GM12878 (cell line): Measurements from ENCODE around the gene APOA5. TPM values are rescaled to one million over a fixed set of nuclear protein-coding genes. Genes with fewer than 3 reads are reported as not detected.

Source experiments
- ATAC-seq: fragments of 200-7000 bp; cut with Tn5 transposase; 3 replicates; pipeline ENCODE4 v1.9.1; 2020; ENCODE audit warnings: mild to moderate bottlenecking, moderate library complexity
- BruUV-seq: library from RNA; stranded (reverse); fragments of 400-500 nt; replicated peaks from 2 replicates; lab custom pipeline; 2021; lab: Mats Ljungman, UMichigan
- CTCF ChIA-PET: fragments of 300-600 bp; sonication (Branson Sonifier 250); formaldehyde crosslinking; extraction: SDS; loops from one replicate; lab custom pipeline; 2021; ENCODE audit warnings: inconsistent platforms; lab: Yijun Ruan, JAX
- POLR2A ChIA-PET: fragments of 350-600 bp; formaldehyde crosslinking; extraction: SDS; loops from one replicate; lab custom pipeline; 2021; ENCODE audit warnings: inconsistent platforms; lab: Charles Lee
- RAD21 ChIA-PET: fragments of 300-600 bp; sonication (Branson Sonifier 250); formaldehyde crosslinking; loops from one replicate; lab custom pipeline; 2023; ENCODE audit warnings: antibody characterized with exemption; ENCODE audit not compliant: unreplicated experiment; lab: Charles Lee
- SMC1A ChIA-PET: fragments of 300-600 bp; sonication (Branson Sonifier 250); formaldehyde crosslinking; loops from one replicate; lab custom pipeline; 2023; ENCODE audit not compliant: unreplicated experiment, uncharacterized antibody; lab: Charles Lee
- DNase-seq: peaks from one replicate; pipeline ENCODE4 v3.0.0-alpha.2; 2011; ENCODE audit warnings: low read depth, low spot score
- FAIRE-seq: peaks from 3 replicates; lab custom pipeline; 2011; peaks lifted over from hg19 to GRCh38; lab: Jason Lieb, UNC
- H2AFZ ChIP-seq: 2 replicates; pipeline ENCODE4 v1.6.0; 2011; ENCODE audit warnings: low read depth, low read length, control low read depth; ENCODE audit not compliant: control insufficient read depth
- H3K27ac ChIP-seq: 2 replicates; pipeline ENCODE4 v1.5.1; 2011; ENCODE audit warnings: control low read depth; ENCODE audit not compliant: control insufficient read depth, insufficient read depth
- H3K27me3 ChIP-seq, 2 experiments: replicated peaks in 1 of 2; 2 replicates each; pipeline versions ENCODE4 v1.6.0 to v1.6.1; 2011; ENCODE audit warnings: low read length in 1 of 2; ENCODE audit not compliant: control insufficient read depth in 2 of 2, insufficient read depth in 2 of 2
- H3K36me3 ChIP-seq, 2 experiments: 2 replicates each; pipeline ENCODE4 v1.5.1; 2011; ENCODE audit warnings: low read length in 1 of 2; ENCODE audit not compliant: control insufficient read depth in 2 of 2, insufficient read depth in 2 of 2
- H3K4me1 ChIP-seq: 2 replicates; pipeline ENCODE4 v1.6.1; 2011; ENCODE audit warnings: mild to moderate bottlenecking, low read length, moderate library complexity, mixed read lengths; ENCODE audit not compliant: control insufficient read depth, insufficient read depth
- H3K4me2 ChIP-seq: 2 replicates; pipeline ENCODE4 v1.6.0; 2011; ENCODE audit warnings: control low read depth; ENCODE audit not compliant: control insufficient read depth, insufficient read depth
- H3K4me3 ChIP-seq: fragments of 200-600 bp; sonication (generic); 2 replicates; pipeline ENCODE4 v1.5.1; 2016
- H3K79me2 ChIP-seq: 2 replicates; pipeline ENCODE4 v1.6.0; 2011; ENCODE audit warnings: low read length; ENCODE audit not compliant: control insufficient read depth, insufficient read depth
- H3K9ac ChIP-seq: 2 replicates; pipeline ENCODE4 v1.8.0; 2011; ENCODE audit warnings: low read length, control low read depth, mixed read lengths; ENCODE audit not compliant: control insufficient read depth, insufficient read depth
- H3K9me3 ChIP-seq: replicated peaks from 3 replicates; pipeline ENCODE4 v1.5.1; 2011; ENCODE audit warnings: mild to moderate bottlenecking, low read length; ENCODE audit not compliant: control insufficient read depth, insufficient read depth
- H4K20me1 ChIP-seq: 2 replicates; pipeline ENCODE4 v1.6.0; 2011; ENCODE audit not compliant: control insufficient read depth, insufficient read depth
- IRF3 ChIP-seq: fragments of 450-650 bp; IDR thresholded peaks from 2 replicates; pipeline ENCODE4 v1.6.1; 2014; ENCODE audit warnings: mild to moderate bottlenecking
- WGBS: methylation state at CpG from one replicate; pipeline ENCODE4 v1.1.6; 2016; ENCODE audit warnings: low lambda C conversion rate; ENCODE audit not compliant: insufficient replicate concordance, insufficient coverage; ENCODE audit errors: missing lambda C conversion rate; 5-methylcytosine and 5-hydroxymethylcytosine counted together
- in situ Hi-C: fragments of 300-500 bp; cut with MboI; formaldehyde crosslinking; loops from 9 replicates; pipeline ENCODE4 v1.14.3; 2018; ENCODE audit warnings: mixed read lengths
- intact Hi-C: fragments of 100-400 bp; cut with micrococcal nuclease; formaldehyde crosslinking; loops from one replicate; pipeline ENCODE4 v1.14.2; 2022; ENCODE audit not compliant: unreplicated experiment
- polyA plus RNA-seq, 11 experiments: library from polyadenylated mRNA; depleted of rRNA in 4 of 11; unstranded in 6 of 11; stranded (reverse) in 5 of 11; fragments of >200 nt; fragmentation: Nextera tagmentation in 4 of 11; fragmentation: Illumina TruSeq in 1 of 11; extraction: Ambion mirVana in 4 of 11; extraction: Trizol in 1 of 11; gene quantifications; 1 replicate in 1 of 11; 2 replicates in 10 of 11; pipeline versions ENCODE4 v1.2.1 to v1.2.3, GENCODE V29; 2011 to 2016; ENCODE audit warnings: inconsistent platforms in 2 of 11, missing spikeins in 2 of 11, low read depth in 1 of 11
- total RNA-seq, 4 experiments: library from RNA; depleted of rRNA in 3 of 4; stranded (reverse); fragments of >200 nt in 3 of 4; fragmentation: Illumina TruSeq in 1 of 4; extraction: Trizol in 1 of 4; gene quantifications; 2 replicates each; pipeline versions ENCODE4 v1.2.1 to v1.2.3, GENCODE V29; 2013 to 2021

APOA5 gene
- total and polyA plus RNA-seq, 10 of the 15 experiments (the other 5 are each of a cell fraction or from before 2014, with no cell fraction given) = 0.15 TPM; not detected in 9

GRCh38 chr11:116792144-116792868 lies 627 bp upstream of the APOA5 start:
- peaks cover 8% of the 10 kb centered on the region for H3K79me2 ChIP-seq
- TF ChIP-seq IRF3 = no peak
- DNase-seq = no peak
- no peak for FAIRE-seq
- no peak overlapping the region for H3K27ac ChIP-seq
- ChIA-PET SMC1A (interaction anchor here (0.6 to 7.5 kb wide), 7 partner anchors 13 to 438 kb away, joined by 3 to 46 read pairs (median 4); no protein-coding TSS in a partner anchor), POLR2A (no interaction called here), RAD21 (interaction anchor here (0.6 to 3.5 kb wide), 9 partner anchors 21 to 434 kb away, joined by 3 to 56 read pairs (median 5); partner anchors contain the start of gene APOA1), CTCF (interaction anchor here (0.6 to 10.9 kb wide), 12 partner anchors 9 to 434 kb away, joined by 3 to 183 read pairs (median 4); partner anchors contain the start of gene APOA1)
- no peaks in the 10 kb centered on the region for H3K27me3 ChIP-seq
- intact Hi-C loops (loop anchor here (5.0 kb wide), 1 partner anchor 435 kb away; no protein-coding TSS in a partner anchor), in situ Hi-C loops (no loop called here)
- no TSS peak for BruUV-seq
- H4K20me1 ChIP-seq = no peaks in the 10 kb centered on the region
- H3K9ac ChIP-seq = no peak overlapping the region
- peaks cover 10% of the 10 kb centered on the region for H3K4me1 ChIP-seq
- H3K9me3 ChIP-seq = no peaks in the 10 kb centered on the region
- H3K4me3 ChIP-seq = no peak overlapping the region
- no peak for ATAC-seq
- WGBS = 40% methylated on average over 8 of the region's 8 CpGs
- no peak overlapping the region for H2AFZ ChIP-seq
- H3K36me3 ChIP-seq = no peaks in the 10 kb centered on the region
- no peak overlapping the region for H3K4me2 ChIP-seq
